ENCODE results near the gene UBE2E2. TPM values are rescaled to one million over a fixed set of nuclear protein-coding genes. Genes with fewer than 3 reads are reported as not detected.

Gene UBE2E2
- total RNA-seq, 1 experiment from 2014 or later, result 38.6 TPM

DNA sequence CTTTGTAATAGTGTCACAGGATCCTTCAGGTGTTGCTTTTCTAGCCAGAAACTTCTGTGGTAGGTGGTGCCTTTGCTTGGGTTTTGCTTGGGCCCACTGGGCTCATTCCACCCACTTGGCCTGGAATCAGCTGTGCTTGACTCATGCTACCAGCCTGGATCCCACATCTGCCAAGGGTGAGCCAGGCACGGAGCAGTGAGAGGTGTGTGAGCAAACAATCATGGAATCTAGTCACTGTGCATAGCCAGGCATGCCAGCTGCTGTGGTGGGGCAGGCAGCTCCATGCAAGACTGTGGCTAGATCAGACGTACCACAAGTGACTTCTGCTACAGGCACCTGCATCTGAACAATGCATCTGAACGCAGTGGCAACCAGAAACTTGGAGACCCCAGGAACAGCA lies 275.9 kb downstream of the UBE2E2 start:
- H3K9ac ChIP-seq (ENCODE audit: extremely low read depth, insufficient read length, low read length), result no peak overlapping the region
- H3K4me1 ChIP-seq (ENCODE audit: insufficient read depth, low read length), result no peaks in the 10 kb centered on the region; the same call in 1 of the 2 replicates
- no peak overlapping the region for H3K4me2 ChIP-seq (ENCODE audit: insufficient read depth, insufficient read length, low read length)
- no peak overlapping the region for H3K4ac ChIP-seq (ENCODE audit: low read depth, low read length)
- TF ChIP-seq CTCF (conservative IDR thresholded peaks at IDR 0.05), result no peak
- H2AK5ac ChIP-seq (ENCODE audit: insufficient read length, low read length), result no peak overlapping the region
- no peak overlapping the region for H4K91ac ChIP-seq (ENCODE audit: insufficient read length, low read depth, low read length)
- H3K27me3 ChIP-seq (ENCODE audit: insufficient read depth, low read length), result no peaks in the 10 kb centered on the region
- no peak overlapping the region; the same call in 1 of the 2 replicates for H3K14ac ChIP-seq (ENCODE audit: insufficient read depth, low read length)
- no peak overlapping the region for H2BK20ac ChIP-seq (ENCODE audit: low read depth, low read length, poor library complexity, severe bottlenecking)
- H3K4me3 Mint-ChIP-seq, result no peak overlapping the region
- no peak for DNase-seq
- H3K18ac ChIP-seq (ENCODE audit: insufficient read length, low read depth, low read length), result no peak overlapping the region
- H2BK12ac ChIP-seq (ENCODE audit: insufficient read length, low read depth, low read length), result no peak overlapping the region
- no peaks in the 10 kb centered on the region for H3K9me3 ChIP-seq (ENCODE audit: control insufficient read depth, low read depth, low read length)
- H4K5ac ChIP-seq (ENCODE audit: insufficient read length, low read depth, low read length), result no peak overlapping the region
- H3K79me1 ChIP-seq (ENCODE audit: insufficient read depth, low read depth, low read length, poor library complexity, severe bottlenecking), result no peaks in the 10 kb centered on the region
- H4K8ac ChIP-seq (replicated peaks; ENCODE audit: insufficient read length, low read depth, low read length), result no peak overlapping the region
- no peak overlapping the region for H2BK15ac ChIP-seq (ENCODE audit: low read depth, low read length)
- no peak overlapping the region for H2BK5ac ChIP-seq (ENCODE audit: insufficient read length, low read length)
- H3K23ac ChIP-seq (ENCODE audit: insufficient read length, low read depth, low read length), result no peak overlapping the region
- H4K20me1 ChIP-seq (ENCODE audit: control insufficient read depth, insufficient read depth, insufficient read length), result peaks cover 3% of the 10 kb centered on the region
- no peaks in the 10 kb centered on the region for H3K23me2 ChIP-seq (ENCODE audit: insufficient read length, low read depth, low read length, poor library complexity, severe bottlenecking)
- H3K56ac ChIP-seq (ENCODE audit: insufficient read length, low read depth, low read length), result no peak overlapping the region
- H3T11ph ChIP-seq (ENCODE audit: low read length), result no peak overlapping the region
- no peak overlapping the region for H3K27ac Mint-ChIP-seq
- H3K36me3 Mint-ChIP-seq (ENCODE audit: insufficient read depth in 1 of 3, low read depth in 3 of 3), result peaks cover 0 to 7% (median 3%) of the 10 kb centered on the region in 3 experiments; a peak in 5 of 7 replicates
- H3K4me1 Mint-ChIP-seq, result peaks cover 36 to 39% of the 10 kb centered on the region in 2 experiments
- H3K27ac ChIP-seq (ENCODE audit: insufficient read length, low read depth, low read length), result no peak overlapping the region
- H3K27me3 Mint-ChIP-seq (ENCODE audit: low read depth), result no peaks in the 10 kb centered on the region
- H2AFZ ChIP-seq (ENCODE audit: low read length), result no peak overlapping the region
- no peaks in the 10 kb centered on the region for H3K79me2 ChIP-seq (ENCODE audit: insufficient read depth, low read length)
- peaks cover 0 to 4% of the 10 kb centered on the region in 2 experiments; a peak in 2 of 5 replicates for H3K9me3 Mint-ChIP-seq
- H2BK120ac ChIP-seq (ENCODE audit: low read depth, low read length, poor library complexity, severe bottlenecking), result no peak overlapping the region
- no CpG with 5 or more reads among the region's 3 CpGs for WGBS (ENCODE audit: extremely low coverage, insufficient read length, low lambda C conversion rate)

Data from H9 (cell line).